Activated B cell treated with CpG ODN at 0.5 μM for 24 hours (primary cell): ENCODE results near the gene ZNF25. TPM values are rescaled to one million over a fixed set of nuclear protein-coding genes. Genes with fewer than 3 reads are reported as not detected.

Experiments
- ATAC-seq: fragments of 200-7000 bp; cut with Tn5 transposase; one replicate; pipeline ENCODE4 v1.10.0; 2021; ENCODE audit warnings: low read depth, mild to moderate bottlenecking, moderate library complexity
- CTCF ChIA-PET: fragments of 350-600 bp; sonication (Branson Sonifier 250); formaldehyde crosslinking; loops from one replicate; lab custom pipeline; 2021; ENCODE audit warnings: antibody characterized with exemption; lab: Charles Lee
- POLR2A ChIA-PET: fragments of 350-600 bp; sonication (Branson Sonifier 250); formaldehyde crosslinking; loops from one replicate; lab custom pipeline; 2021; ENCODE audit warnings: antibody characterized with exemption; lab: Charles Lee
- DNase-seq: peaks from one replicate; pipeline ENCODE4 v3.0.0; 2022
- H3K27ac Mint-ChIP-seq: one replicate; pipeline ENCODE4 v1.8.0; 2020; ENCODE audit warnings: mixed read lengths
- H3K27me3 Mint-ChIP-seq: one replicate; pipeline ENCODE4 v1.8.0; 2021; ENCODE audit warnings: mixed read lengths
- H3K36me3 Mint-ChIP-seq: one replicate; pipeline ENCODE4 v1.8.0; 2021; ENCODE audit warnings: low read depth, mixed read lengths
- H3K4me1 Mint-ChIP-seq: one replicate; pipeline ENCODE4 v1.8.0; 2021; ENCODE audit warnings: mixed read lengths
- H3K4me3 Mint-ChIP-seq: one replicate; pipeline ENCODE4 v1.8.0; 2020; ENCODE audit warnings: mild to moderate bottlenecking, mixed read lengths
- H3K9me3 Mint-ChIP-seq: one replicate; pipeline ENCODE4 v1.8.0; 2020; ENCODE audit warnings: mixed read lengths
- intact Hi-C: fragments of 100-400 bp; cut with micrococcal nuclease; formaldehyde crosslinking; loops from one replicate; pipeline ENCODE4 v1.15.1; 2024
- total RNA-seq: library from RNA; stranded (reverse); gene quantifications from 2 replicates; pipeline ENCODE4 v1.2.3, GENCODE V29; 2022
- TF ChIP-seq, protein P1 (sequence below): fragments of 200-600 bp; IDR thresholded peaks from one replicate; pipeline ENCODE4 v1.8.0; 2022; ENCODE audit warnings: antibody characterized with exemption, mild to moderate bottlenecking

Gene ZNF25
- total RNA-seq, 1 donor from 2014 or later, result 3.5 TPM

DNA sequence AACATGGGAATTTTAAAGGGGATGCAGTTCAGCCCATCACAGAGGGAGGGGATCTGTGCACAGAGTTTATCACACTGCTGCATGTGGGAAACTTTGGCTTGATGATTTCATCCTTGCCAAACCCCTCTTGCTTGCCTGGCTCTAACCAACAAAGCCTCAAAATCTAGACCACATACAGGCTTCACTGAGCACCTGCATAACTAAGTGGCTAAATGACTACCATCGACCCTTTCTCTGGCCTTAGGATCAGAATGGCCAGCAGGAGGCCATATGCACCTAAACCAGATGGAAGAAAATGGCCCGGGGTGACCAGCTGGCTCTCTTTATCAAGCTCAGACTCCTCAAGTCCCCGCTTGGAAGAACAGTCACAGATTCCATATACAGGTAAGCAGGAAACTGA is 15.6 kb upstream of the ZNF25 start:
- POLR2A ChIA-PET, result no interaction called here
- CTCF ChIA-PET, result no interaction called here
- Mint-ChIP-seq H3K4me1 (no peaks in the 10 kb centered on the region), H3K9me3 (no peaks in the 10 kb centered on the region), H3K27ac (no peak overlapping the region), H3K27me3 (peaks cover 5% of the 10 kb centered on the region), H3K36me3 (no peaks in the 10 kb centered on the region), H3K4me3 (no peak overlapping the region)
- TF ChIP-seq, protein P1, sequence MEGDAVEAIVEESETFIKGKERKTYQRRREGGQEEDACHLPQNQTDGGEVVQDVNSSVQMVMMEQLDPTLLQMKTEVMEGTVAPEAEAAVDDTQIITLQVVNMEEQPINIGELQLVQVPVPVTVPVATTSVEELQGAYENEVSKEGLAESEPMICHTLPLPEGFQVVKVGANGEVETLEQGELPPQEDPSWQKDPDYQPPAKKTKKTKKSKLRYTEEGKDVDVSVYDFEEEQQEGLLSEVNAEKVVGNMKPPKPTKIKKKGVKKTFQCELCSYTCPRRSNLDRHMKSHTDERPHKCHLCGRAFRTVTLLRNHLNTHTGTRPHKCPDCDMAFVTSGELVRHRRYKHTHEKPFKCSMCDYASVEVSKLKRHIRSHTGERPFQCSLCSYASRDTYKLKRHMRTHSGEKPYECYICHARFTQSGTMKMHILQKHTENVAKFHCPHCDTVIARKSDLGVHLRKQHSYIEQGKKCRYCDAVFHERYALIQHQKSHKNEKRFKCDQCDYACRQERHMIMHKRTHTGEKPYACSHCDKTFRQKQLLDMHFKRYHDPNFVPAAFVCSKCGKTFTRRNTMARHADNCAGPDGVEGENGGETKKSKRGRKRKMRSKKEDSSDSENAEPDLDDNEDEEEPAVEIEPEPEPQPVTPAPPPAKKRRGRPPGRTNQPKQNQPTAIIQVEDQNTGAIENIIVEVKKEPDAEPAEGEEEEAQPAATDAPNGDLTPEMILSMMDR, result no peak
- ATAC-seq (no peak), DNase-seq (no peak)
- intact Hi-C loops, result no loop called here

- DNase-seq (no peak), ATAC-seq (no peak)
- intact Hi-C loops, result no loop called here
- Mint-ChIP-seq H3K4me3 (no peak overlapping the region), H3K27me3 (peaks cover 5% of the 10 kb centered on the region), H3K9me3 (no peaks in the 10 kb centered on the region), H3K4me1 (no peaks in the 10 kb centered on the region), H3K27ac (no peak overlapping the region), H3K36me3 (no peaks in the 10 kb centered on the region)
- ChIA-PET CTCF (no interaction called here), POLR2A (no interaction called here)
- TF ChIP-seq, protein P1, result no peak
Observed at GRCh38 chr10:37991655-37992054, 15.2 kb upstream of the ZNF25 start.

DNA sequence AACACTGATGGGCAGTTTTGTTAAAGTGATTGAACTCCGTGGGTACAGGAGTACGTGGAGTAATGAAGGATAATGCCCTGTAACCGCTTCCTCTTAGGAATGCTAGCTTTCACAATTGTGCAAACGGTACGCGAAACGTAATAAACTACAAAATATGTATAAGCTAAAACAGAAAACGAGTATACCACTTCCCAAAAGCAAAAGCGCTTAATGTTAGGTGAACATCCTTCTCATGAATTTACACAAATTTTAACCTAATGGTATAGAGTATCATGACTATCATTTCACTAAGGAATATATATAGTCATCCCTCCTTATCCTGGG is 395 bp upstream of the ZNF25 start:
- H3K27me3 Mint-ChIP-seq, result no peaks in the 10 kb centered on the region
- ChIA-PET POLR2A (interaction anchor here (0.6 to 3.2 kb wide), 6 partner anchors 30 to 426 kb away, joined by 3 to 55 read pairs (median 12); partner anchors contain the start of genes ZNF248, ZNF33A and ZNF37A), CTCF (interaction anchor here (0.6 to 1.5 kb wide), 11 partner anchors 9 to 389 kb away, joined by 3 to 10 read pairs (median 3); partner anchors contain the start of genes ZNF33A and ZNF37A)
- ATAC-seq, result no peak
- TF ChIP-seq, protein P1, result no peak
- H3K36me3 Mint-ChIP-seq, result peaks cover 2% of the 10 kb centered on the region
- H3K4me1 Mint-ChIP-seq, result peaks cover 19% of the 10 kb centered on the region
- intact Hi-C loops, result loop anchor here (1.0 to 2.0 kb wide), 6 partner anchors 33 to 425 kb away; partner anchors contain the start of genes ZNF248, ZNF33A and ZNF37A
- H3K9me3 Mint-ChIP-seq, result no peaks in the 10 kb centered on the region
- DNase-seq, result no peak
- H3K27ac Mint-ChIP-seq, result peak overlapping the region; percentile 95
- peak overlapping the region; percentile 90 for H3K4me3 Mint-ChIP-seq

DNA sequence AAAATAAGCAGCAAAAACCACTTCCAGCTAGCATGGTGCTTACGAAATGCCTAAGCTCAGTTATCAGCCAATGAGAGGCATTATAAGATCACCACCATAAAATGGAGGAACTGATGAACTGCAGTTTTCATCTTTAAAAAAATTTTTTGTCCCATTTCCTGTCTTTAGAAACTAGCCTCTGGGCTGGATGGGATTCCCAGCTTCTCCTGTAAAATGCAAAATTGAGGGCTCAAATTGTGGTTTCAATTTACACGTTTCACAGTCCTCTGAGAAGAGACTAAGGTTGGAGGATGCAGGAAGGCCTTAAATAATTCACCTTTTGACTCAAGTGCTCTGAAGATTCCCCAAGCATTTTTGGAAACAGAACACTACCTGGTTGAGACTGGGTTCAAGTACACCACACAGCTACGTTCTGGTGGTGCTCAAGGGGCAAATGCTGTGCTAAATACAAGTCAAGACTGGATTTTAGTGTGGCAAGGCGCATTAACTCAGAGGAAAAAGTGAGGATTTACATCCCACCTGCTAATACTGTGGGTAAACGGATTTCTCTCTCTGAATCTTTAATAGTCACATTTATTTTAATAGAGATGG is 951 bp downstream of the ZNF25 start:
- ATAC-seq (no peak), DNase-seq (no peak)
- Mint-ChIP-seq H3K36me3 (peaks cover 5% of the 10 kb centered on the region), H3K4me1 (peaks cover 19% of the 10 kb centered on the region), H3K27ac (peak overlapping the region; percentile 95), H3K4me3 (peak overlapping the region; percentile 90), H3K9me3 (no peaks in the 10 kb centered on the region), H3K27me3 (no peaks in the 10 kb centered on the region)
- ChIA-PET CTCF (interaction anchor here (1.1 kb wide), 1 partner anchor 35 kb away, joined by 6 read pairs; the partner anchor contains the start of gene ZNF33A), POLR2A (interaction anchor here (1.0 to 3.2 kb wide), 7 partner anchors 35 to 427 kb away, joined by 3 to 55 read pairs (median 5); partner anchors contain the start of genes ZNF248, ZNF33A and ZNF37A)
- intact Hi-C loops, result no loop called here
- TF ChIP-seq, protein P1, result no peak

DNA sequence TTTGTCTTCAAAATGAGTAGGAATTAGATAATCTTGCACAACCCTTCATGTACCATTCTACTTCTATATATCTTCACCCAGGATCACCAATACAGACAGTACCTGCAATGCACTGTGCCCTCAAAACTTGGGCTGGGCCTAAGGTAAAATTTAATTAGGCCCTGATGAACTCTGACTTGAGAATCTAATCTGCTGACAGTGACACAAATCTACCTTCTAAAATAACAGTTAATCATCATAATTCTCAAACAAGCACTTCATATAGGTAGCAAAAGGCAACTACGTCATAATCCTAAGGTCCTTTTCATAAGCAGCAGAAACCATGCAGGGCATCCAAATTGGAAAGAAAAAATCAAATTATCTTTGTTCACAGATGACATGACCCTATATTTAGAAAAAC is 4.1 kb downstream of the ZNF25 start:
- H3K36me3 Mint-ChIP-seq, result peaks cover 23% of the 10 kb centered on the region

More for the DNA sequence above, 4.1 kb downstream of the ZNF25 start:
- peaks cover 19% of the 10 kb centered on the region for H3K4me1 Mint-ChIP-seq
- no peak overlapping the region for H3K27ac Mint-ChIP-seq
- CTCF ChIA-PET, result no interaction called here
- no peak for ATAC-seq
- no peaks in the 10 kb centered on the region for H3K27me3 Mint-ChIP-seq
- TF ChIP-seq, protein P1, result no peak
- no peaks in the 10 kb centered on the region for H3K9me3 Mint-ChIP-seq
- DNase-seq, result no peak
- no peak overlapping the region for H3K4me3 Mint-ChIP-seq
- intact Hi-C loops, result no loop called here
- POLR2A ChIA-PET, result interaction anchor here (0.6 kb wide), 1 partner anchor 16 kb away, joined by 4 read pairs; no protein-coding TSS in a partner anchor
